Neutrophil (primary cell): ENCODE measurements around the gene CSF3R.

Experiments used
- H3K27ac ChIP-seq: fragments of 200-600 bp; sonication (generic); 2 replicates; pipeline ENCODE4 v1.5.1; 2016; ENCODE audit warnings: mild to moderate bottlenecking, moderate library complexity
- H3K27me3 ChIP-seq: fragments of 200-600 bp; sonication (generic); 2 replicates; pipeline ENCODE4 v1.6.0; 2016; ENCODE audit warnings: mild to moderate bottlenecking
- H3K36me3 ChIP-seq: fragments of 200-600 bp; sonication (generic); 2 replicates; pipeline ENCODE4 v1.5.1; 2017
- H3K4me1 ChIP-seq, 2 experiments: fragments of 200-600 bp in 1 of 2; sonication (generic) in 1 of 2; 1 replicate in 1 of 2; 2 replicates in 1 of 2; pipeline versions ENCODE4 v1.5.1 to v1.6.1; 2013 to 2016; ENCODE audit warnings: low read depth in 1 of 2, low read length in 1 of 2, mild to moderate bottlenecking in 1 of 2, moderate library complexity in 1 of 2; ENCODE audit not compliant: control insufficient read depth in 1 of 2, insufficient read depth in 1 of 2
- H3K4me3 ChIP-seq, 2 experiments: fragments of 200-600 bp in 1 of 2; sonication (generic) in 1 of 2; 1 replicate in 1 of 2; 2 replicates in 1 of 2; pipeline ENCODE4 v1.5.1; 2013 to 2016; ENCODE audit warnings: low read depth in 1 of 2, low read length in 1 of 2, mild to moderate bottlenecking in 1 of 2, moderate library complexity in 1 of 2
- H3K9me3 ChIP-seq: fragments of 200-600 bp; sonication (generic); 2 replicates; pipeline ENCODE4 v1.5.1; 2016
- TF ChIP-seq, protein P1 (sequence below): fragments of 200-600 bp; sonication (generic); IDR thresholded peaks from 2 replicates; pipeline ENCODE4 v1.5.1; 2016; ENCODE audit warnings: antibody characterized with exemption

The CSF3R gene

DNA sequence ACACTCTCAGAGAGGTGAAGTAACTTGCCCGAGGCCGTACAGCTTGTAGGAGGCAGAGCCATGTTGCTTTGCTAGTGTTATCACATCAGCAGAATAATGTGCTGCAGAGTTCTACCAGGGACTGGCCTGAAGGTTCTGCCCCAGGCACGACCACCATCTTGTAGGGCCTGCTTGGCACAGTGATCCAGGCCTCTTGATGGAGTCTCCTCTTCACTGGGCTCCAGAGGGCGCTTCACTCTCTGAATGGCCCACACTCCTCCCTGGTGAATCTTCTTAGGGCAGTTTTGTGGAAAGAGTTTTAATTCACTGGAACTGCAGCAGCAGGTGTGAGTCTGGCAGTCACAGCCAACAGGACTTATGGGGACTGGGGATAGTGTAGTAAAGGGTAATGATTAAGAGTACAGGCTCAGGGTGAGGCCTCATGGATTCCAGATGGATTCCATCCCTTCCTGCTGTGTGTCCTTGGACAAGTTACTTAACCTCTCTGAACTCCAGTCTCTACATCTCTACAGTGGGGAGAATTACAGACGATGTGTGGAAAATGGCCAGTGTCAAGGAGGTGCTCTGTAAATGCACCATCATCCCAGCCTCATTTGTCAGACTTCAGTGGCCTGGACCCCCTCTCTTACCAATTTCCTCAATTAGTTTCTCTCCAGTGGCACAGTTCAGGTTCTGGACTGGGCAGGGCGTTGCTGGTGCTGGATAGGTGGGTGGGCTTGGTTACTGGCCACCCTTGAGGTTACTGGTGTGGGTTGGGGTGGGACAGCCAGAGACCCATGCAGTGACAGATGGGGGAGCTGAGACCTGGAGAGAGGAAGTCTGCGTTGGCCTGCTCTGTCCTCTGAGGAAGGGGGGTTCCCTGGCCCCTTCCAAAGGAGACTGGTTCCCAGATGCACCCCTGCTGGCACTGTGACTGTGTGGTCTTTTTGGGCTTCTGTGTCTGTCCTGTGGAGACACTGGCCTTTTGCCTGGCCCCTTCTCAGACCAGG lies 45.9 kb upstream of the CSF3R start:
- peaks cover 0 to 5% of the 10 kb centered on the region in 2 experiments for H3K4me1 ChIP-seq
- H3K4me3 ChIP-seq: no peak overlapping the region
- no peaks in the 10 kb centered on the region for H3K9me3 ChIP-seq
- no peak overlapping the region for H3K27ac ChIP-seq
- TF ChIP-seq, protein P1, sequence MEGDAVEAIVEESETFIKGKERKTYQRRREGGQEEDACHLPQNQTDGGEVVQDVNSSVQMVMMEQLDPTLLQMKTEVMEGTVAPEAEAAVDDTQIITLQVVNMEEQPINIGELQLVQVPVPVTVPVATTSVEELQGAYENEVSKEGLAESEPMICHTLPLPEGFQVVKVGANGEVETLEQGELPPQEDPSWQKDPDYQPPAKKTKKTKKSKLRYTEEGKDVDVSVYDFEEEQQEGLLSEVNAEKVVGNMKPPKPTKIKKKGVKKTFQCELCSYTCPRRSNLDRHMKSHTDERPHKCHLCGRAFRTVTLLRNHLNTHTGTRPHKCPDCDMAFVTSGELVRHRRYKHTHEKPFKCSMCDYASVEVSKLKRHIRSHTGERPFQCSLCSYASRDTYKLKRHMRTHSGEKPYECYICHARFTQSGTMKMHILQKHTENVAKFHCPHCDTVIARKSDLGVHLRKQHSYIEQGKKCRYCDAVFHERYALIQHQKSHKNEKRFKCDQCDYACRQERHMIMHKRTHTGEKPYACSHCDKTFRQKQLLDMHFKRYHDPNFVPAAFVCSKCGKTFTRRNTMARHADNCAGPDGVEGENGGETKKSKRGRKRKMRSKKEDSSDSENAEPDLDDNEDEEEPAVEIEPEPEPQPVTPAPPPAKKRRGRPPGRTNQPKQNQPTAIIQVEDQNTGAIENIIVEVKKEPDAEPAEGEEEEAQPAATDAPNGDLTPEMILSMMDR: no peak
- H3K36me3 ChIP-seq: no peaks in the 10 kb centered on the region
- peaks cover 5% of the 10 kb centered on the region for H3K27me3 ChIP-seq

- Histone ChIP-seq H3K4me1 (peaks cover 0 to 5% of the 10 kb centered on the region in 2 experiments), H3K27ac (no peak overlapping the region), H3K27me3 (no peaks in the 10 kb centered on the region), H3K4me3 (no peak overlapping the region), H3K9me3 (no peaks in the 10 kb centered on the region), H3K36me3 (no peaks in the 10 kb centered on the region)
- TF ChIP-seq, protein P1: no peak
These were observed 42.5 kb upstream of the CSF3R start for GRCh38 chr1:36525166-36525565.

- no peak overlapping the region for H3K4me3 ChIP-seq
- H3K9me3 ChIP-seq: no peaks in the 10 kb centered on the region
- H3K27me3 ChIP-seq: no peaks in the 10 kb centered on the region
- TF ChIP-seq, protein P1: no peak
- no peaks in the 10 kb centered on the region for H3K36me3 ChIP-seq
- H3K27ac ChIP-seq: no peak overlapping the region
- peaks cover 0 to 5% of the 10 kb centered on the region in 2 experiments for H3K4me1 ChIP-seq
These were observed 41.8 kb upstream of the CSF3R start for GRCh38 chr1:36524359-36525062.

DNA sequence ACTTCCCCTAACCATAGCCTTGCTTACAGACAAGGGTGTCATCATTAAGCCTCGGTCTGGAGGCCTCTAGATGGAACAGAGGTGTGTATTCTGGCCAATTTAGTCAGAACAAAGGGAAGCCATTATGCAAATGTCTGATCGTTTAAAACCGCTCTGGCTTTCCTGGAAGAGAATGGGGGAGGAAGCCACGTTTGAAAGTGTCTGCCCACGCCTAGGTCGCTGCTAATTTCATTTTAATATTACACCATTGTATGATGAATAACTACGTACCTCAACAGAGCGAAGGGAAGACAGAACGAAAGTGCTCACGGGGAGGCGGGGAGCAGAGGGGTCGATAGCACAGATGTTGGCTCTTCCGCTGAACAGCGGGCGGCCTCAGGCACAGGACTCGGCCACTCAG lies 41.1 kb upstream of the CSF3R start:
- H3K36me3 ChIP-seq: no peaks in the 10 kb centered on the region
- H3K27me3 ChIP-seq: no peaks in the 10 kb centered on the region
- no peaks in the 10 kb centered on the region for H3K9me3 ChIP-seq
- H3K27ac ChIP-seq: no peak overlapping the region
- H3K4me1 ChIP-seq: peaks cover 0 to 5% of the 10 kb centered on the region in 2 experiments
- no peak overlapping the region for H3K4me3 ChIP-seq
- TF ChIP-seq, protein P1: no peak

DNA sequence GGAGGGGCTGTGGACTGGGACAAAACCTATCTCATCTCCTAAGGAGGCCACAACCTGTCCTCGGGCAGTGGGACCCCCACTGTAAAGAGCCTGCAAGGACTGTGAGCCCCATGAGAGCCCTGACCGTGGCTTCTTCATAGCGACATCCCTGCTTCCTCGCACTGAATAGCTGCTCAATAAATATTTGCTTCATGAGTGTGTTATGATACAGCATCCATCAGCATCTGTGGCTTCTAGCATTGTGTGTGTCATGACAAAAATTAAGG lies 40.5 kb upstream of the CSF3R start:
- Histone ChIP-seq H3K9me3 (no peaks in the 10 kb centered on the region), H3K27me3 (no peaks in the 10 kb centered on the region), H3K27ac (no peak overlapping the region), H3K4me3 (no peak overlapping the region), H3K36me3 (no peaks in the 10 kb centered on the region), H3K4me1 (peaks cover 0 to 5% of the 10 kb centered on the region in 2 experiments)
- TF ChIP-seq, protein P1: no peak
